ENCODE results near the gene WNK2.

WNK2 gene

DNA sequence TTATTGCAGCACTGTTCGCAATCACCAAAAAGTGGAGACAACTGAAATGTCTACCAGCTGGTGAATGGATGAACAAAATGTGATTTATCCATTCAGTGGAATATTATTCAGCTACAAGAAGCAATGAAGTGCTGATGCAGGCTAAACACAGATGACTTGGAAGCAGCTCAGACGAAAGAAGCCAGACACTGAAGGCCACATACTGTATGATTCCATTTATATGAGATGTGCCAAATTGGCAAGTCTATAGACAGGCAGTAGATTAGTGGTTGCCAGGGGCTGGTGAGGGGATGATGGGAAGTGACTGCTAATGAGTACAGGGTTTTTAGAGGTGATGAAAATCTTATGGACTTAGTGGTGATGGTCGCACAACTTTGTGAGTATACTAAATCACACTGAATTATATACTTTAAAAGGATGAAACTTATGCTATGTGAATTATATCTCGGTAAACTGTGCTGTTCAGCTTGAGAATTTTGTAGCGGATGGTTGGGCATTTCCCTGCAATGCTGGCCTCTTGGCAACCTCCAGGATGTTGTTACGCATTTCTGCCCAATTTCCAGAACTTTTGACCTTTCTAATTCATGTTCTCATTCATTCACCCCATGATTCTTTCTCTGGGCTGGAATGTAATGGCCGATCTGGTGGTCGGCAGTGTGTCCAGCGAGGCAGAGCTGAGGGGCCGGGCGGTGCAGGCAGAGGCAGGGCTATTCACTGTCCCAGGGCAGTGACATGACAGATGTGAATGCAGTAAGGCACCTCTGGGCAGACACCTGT lies 22.0 kb upstream of the WNK2 start:
- no peak for DNase-seq (ENCODE audit: low read depth)

- no peak for DNase-seq (ENCODE audit: low read depth)
Observed at GRCh38 chr9:93164085-93164484, 19.9 kb upstream of the WNK2 start.

GRCh38 chr9:93166699-93167098 lies 17.2 kb upstream of the WNK2 start:
- no peak for DNase-seq (ENCODE audit: low read depth)

GRCh38 chr9:93167185-93167584 lies 16.8 kb upstream of the WNK2 start:
- no peak for DNase-seq (ENCODE audit: low read depth)

DNA sequence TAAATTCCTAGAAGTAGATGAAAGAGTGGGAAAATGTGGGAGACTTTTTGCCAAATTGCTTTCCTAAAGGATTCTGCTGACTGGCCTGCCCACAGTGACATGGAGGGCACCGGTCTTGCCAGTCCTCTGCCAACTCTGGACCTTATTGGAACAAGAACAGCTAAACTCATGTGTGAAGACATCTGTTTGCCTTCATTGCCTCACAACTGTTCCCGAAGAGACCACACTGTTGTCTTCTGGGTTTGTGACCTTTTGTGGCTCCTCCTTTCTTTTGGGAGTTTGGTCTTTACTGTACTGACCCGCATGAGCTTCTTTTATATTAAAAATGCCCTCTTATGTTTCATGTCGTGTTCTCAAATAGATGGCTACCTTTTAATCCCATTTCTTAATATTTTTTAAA lies 16.1 kb upstream of the WNK2 start:
- DNase-seq (ENCODE audit: low read depth), result no peak

GRCh38 chr9:93168581-93168980 lies 15.4 kb upstream of the WNK2 start:
- no peak for DNase-seq (ENCODE audit: low read depth)

DNA sequence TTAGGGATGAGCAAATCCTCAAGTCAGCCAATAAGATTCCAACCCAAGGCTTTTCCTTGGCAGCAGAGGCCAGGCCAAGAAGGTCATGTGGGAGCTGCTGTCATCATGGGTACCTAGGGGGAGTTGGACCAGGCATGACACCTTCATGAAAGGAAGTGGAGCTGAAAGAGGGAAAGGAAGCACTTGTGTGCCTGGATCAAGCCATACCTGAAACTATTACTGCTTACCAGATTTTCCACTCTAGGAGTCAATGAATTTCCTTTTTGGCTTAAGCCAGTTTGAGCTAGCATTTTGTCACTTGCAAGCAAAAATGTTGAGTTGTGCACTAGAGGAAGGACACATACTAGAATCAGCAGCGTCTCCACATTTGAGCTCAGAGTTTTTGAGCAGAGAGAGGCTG lies 14.5 kb upstream of the WNK2 start:
- DNase-seq (ENCODE audit: low read depth), result no peak

- DNase-seq (ENCODE audit: low read depth), result no peak
Observed at GRCh38 chr9:93170571-93170970, 13.4 kb upstream of the WNK2 start.

DNA sequence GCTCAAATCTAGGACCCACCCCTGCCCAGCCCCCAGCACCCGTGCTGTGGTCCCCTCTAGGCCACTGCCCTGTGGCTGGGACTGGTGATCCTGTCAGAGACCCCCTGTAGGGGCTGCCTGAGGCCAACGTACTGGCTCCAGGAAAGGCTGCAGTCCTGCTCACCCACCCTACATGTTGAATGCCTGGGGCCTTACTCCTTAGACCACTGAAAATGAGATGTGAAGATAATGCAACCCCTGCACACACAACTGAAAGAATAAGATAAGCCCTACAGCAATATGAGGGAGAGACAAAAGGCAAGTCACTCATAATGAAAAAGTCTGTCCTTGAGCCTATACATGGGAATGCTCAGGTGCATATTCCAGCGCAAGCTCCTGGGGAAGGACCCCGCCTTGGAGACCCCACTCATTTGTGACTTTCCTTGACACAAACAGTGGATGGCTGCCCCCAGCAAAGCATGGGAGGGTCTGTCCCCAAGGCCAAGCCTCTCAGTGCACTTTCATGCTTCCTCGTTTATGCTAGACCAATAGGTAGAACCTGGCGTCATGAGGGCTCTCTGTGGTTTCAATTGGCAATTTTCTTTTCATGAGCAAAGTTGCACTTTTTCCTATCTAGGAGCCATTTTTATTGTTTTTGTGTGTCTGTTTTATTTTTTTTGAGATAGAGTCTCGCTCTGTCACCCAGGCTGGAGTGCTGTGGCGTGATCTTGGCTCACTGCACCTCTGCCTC lies 12.5 kb upstream of the WNK2 start:
- no peak for DNase-seq (ENCODE audit: low read depth)

- DNase-seq (ENCODE audit: low read depth), result no peak
Observed at GRCh38 chr9:93172666-93173364, 11.1 kb upstream of the WNK2 start.

DNA sequence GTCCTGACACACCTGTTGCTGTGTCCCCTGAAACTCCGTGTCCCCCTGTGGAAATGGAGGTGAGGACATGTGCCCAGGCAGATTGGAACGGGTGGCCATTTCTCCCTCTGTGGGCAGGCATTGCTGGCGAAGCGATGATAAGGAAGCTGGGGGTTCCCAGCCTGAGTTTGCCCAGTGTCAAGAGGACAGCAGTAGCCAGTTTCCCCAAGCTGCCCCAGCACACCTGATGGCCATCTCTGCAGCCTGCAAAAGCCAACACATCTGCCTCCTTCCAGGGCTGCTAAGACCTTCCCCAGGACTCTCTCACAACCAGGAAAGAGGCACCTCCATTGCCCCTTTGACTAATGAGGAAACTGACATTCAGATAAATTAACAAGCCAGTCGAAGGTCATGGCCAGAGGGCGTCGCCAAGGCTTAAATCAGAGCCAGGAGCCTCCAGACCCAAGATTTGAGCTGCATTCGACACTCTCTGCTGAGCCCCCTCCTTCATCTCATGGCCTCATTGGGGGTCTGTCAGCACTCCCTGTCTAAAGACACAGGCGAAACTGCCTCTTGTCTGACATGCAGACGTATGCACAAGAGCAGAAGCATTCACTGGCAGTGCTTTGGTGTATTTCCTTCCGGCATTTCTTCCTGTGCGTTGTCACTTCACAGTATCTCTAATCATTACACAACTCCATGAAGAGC lies 10.4 kb upstream of the WNK2 start:
- no peak for DNase-seq (ENCODE audit: low read depth)

DNA sequence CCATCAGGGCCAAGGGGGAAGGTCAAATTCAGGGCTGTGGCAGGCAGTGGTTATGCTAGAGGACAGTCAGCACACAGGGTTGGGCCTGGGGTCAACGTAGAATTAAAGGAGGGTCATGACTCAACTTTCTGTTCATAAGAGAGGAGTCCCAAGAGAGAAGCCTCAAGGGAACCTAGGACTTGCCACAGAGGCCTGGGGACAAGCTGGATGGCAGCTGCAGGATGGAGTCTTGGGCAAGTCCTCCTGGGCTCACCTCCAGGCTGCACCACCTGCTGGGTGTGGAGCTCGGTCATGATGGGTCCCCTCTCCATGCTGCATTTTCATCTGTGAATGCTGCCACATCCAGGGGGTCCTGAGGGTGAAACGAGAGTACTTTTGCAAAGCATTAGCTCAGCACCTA lies 9.0 kb upstream of the WNK2 start:
- no peak for DNase-seq (ENCODE audit: low read depth)

DNA sequence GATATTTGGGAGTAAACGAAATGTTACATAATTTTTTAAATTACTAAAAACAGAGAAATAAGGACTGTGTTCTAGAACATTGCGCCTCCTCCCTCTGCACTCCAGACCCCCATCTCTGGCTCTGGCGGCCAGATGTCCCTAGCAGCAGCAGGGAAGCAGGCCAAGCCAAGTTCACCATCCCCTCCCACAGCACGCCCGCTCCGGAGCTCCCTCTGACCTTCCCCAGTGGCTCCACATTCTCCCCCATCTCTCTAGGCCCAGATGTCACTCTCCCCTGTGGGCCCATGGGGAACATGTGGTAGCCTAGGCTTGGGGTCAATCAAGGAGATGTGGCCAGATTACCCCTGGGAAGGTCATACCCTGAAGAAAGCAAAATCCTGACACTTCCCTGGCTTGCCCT lies 6.3 kb upstream of the WNK2 start:
- DNase-seq (ENCODE audit: low read depth), result no peak

DNA sequence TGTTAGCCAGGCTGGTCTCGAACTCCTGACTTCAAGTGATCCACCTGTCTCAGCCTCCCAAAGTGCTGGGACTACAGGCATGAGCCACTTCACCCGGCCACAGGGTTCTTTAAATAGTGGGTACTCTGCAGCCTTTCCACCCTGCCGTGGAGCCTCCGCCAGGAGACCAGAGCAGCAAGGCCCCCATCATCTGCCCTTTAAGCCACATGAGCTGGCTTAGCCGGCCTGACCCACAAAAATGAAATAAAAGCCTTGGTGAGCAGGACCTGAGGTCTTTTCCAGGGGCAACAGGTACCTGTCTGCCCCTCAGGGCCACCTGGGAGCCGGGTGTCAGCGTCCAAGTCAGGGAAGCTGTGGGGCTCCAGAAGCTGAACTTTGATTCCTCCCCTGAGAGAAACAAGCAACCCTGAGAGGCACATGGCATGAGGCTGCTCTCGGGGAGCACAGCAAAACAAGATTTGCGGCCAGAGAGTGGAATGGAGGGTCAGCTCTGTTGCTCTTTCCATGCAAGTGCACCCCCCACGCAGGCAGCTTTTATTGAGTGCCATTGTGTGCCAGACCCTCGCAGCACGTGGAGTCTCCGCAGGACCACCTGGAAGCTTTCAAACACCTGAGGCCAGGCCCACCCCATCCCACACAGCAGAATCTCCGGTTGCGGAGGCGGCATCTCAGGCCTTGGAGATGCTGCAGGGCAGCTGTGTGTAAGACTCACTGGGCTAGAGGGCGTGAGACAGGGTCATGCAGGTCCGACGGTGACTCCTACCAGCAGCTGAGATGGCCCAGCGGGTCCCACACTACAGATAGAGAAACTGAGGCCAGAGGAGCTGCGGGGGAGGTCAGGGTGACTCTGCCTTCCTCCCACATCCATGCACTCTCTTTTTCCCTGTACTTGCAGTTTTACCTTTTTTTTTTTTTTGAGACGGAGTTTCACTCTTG lies 4.8 kb upstream of the WNK2 start:
- DNase-seq (ENCODE audit: low read depth), result no peak

- no peak for DNase-seq (ENCODE audit: low read depth)
Observed at GRCh38 chr9:93180938-93181337, 3.0 kb upstream of the WNK2 start.

DNA sequence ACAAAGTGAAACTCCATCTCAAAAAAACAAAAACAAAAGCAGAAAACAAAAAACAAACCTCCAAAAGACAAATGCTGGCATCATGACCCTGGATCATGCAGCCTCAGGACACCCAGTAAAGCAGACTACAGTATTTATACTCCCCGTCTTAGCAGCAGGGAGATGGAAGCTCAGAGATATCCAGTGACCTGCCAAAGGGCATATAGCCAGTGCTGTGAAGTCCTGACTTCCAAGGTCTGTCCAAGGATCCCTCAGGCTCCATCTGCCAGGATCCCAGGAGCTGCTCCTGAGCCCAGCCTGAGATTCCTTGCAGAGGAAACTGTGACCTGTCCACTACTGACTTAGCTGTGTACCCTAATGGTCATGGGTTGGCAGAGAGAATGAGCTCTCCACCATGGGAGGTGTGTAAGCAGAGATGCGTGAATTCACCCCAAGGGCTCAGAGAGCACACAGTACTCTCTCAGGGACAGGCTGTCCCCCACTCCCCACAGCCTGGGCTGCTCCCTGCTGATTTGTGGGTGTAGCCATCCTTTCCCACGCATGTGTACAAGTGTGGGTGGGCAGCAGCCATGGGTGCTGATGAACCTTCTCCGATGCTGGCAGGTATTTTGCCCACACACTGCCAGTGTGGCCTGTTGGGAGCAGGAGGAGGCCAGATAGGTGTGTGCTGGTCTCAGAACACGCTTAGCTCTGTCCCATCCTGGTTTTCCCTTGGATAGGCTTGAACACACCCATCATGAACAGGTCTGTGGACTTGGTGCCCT lies 2.1 kb upstream of the WNK2 start:
- no peak for DNase-seq (ENCODE audit: low read depth)

- no peak for DNase-seq (ENCODE audit: low read depth)
Observed at GRCh38 chr9:93182572-93182971, 1.4 kb upstream of the WNK2 start.

DNA sequence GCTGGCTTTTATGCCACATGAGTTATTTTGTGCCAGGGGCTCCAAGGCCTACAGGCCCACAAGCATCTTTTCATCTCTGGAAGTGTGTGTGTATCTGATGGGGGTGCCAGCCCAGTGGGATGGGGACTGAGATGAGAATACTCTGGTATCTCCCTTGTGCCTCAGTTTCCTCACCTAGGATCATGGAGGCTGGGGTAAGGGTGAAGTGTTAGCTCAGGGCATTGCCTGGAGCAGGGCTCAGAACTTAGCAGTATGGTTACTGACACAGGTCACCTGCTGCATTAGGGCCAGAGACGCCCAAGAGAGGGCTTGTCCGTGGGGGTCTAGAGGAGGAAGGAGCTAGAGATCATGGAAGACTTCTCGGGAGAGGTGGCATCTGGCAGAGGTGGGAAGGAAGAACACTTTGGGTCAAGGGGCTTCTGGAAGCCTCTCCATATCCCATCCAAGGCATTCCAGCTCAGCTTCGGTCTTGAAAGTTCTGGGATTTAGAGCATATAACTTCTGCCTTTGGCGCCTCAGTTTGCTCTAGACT lies 742 bp upstream of the WNK2 start:
- DNase-seq (ENCODE audit: low read depth), result no peak

DNA sequence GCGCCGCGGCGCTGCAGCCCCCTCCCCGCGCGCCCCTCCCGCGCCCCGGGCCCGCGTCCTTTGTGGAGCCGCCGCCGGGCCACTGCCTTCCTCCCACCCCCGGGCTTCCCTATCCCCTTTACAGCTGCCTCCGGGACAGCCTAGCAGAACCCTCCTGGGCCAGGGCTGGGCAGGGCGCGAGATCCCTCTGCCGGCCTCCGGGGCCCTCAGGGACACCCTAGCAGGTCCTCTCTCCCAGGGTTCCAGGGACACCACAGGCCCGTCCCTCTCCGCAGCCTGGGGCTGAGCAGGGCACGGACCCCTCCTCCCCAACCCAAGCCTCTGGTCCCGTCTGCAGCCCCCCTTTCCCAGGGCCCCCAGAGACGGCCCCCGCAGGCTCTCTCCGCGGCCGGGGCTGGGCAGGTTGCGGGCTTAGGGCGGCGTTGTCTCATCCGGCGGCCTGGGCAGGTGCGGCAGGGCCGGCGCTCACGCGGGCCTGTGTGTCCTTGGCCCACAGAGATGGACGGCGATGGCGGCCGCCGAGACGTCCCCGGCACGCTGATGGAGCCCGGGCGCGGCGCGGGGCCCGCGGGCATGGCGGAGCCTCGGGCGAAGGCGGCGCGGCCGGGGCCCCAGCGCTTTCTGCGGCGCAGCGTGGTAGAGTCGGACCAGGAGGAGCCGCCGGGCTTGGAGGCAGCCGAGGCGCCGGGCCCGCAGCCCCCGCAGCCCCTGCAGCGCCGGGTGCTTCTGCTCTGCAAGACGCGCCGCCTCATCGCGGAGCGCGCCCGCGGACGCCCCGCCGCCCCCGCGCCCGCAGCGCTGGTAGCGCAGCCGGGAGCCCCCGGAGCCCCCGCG lies 710 bp downstream of the WNK2 start:
- DNase-seq (ENCODE audit: low read depth), result no peak

Measured in GM04504 (cell line).